SK-N-SH treated with all-trans-retinoic acid at 6 μM for 48 hours (cell line): ENCODE measurements around the gene AVPI1.
"Not testable (repeated sequence)": the region's sequence is repeated elsewhere in the genome, so short reads cannot be mapped to it uniquely, and the experiment has no call there.

Source experiments
- ATAC-seq: fragments of 200-7000 bp; cut with Tn5 transposase; 3 replicates; pipeline ENCODE4 v1.9.1; 2020; ENCODE audit warnings: mild to moderate bottlenecking, moderate library complexity
- ARNTL ChIP-seq: fragments of 450-650 bp; formaldehyde crosslinking; IDR thresholded peaks from 2 replicates; pipeline ENCODE4 v1.5.0; 2020; ENCODE audit warnings: low read depth, mild to moderate bottlenecking, moderate library complexity, borderline replicate concordance
- CSDC2 ChIP-seq: fragments of 250-450 bp; sonication (Bioruptor Pico); IDR thresholded peaks from 2 replicates; pipeline ENCODE4 v1.5.0; 2020; ENCODE audit warnings: mild to moderate bottlenecking, moderate library complexity
- ESRRG ChIP-seq: fragments of 250-450 bp; sonication (Bioruptor Pico); IDR thresholded peaks from 2 replicates; pipeline ENCODE4 v1.6.1; 2021; ENCODE audit warnings: mild to moderate bottlenecking
- GLIS3 ChIP-seq: fragments of 250-450 bp; sonication (Bioruptor Pico); IDR thresholded peaks from 2 replicates; pipeline ENCODE4 v1.5.0; 2020; ENCODE audit warnings: mild to moderate bottlenecking, moderate library complexity
- OSR1 ChIP-seq: fragments of 250-450 bp; sonication (Bioruptor Pico); IDR thresholded peaks from 2 replicates; pipeline ENCODE4 v1.8.0; 2022; ENCODE audit warnings: moderate library complexity, mild to moderate bottlenecking, inconsistent platforms
- PPARA ChIP-seq: fragments of 250-450 bp; sonication (Bioruptor Pico); IDR thresholded peaks from 2 replicates; pipeline ENCODE4 v1.5.0; 2020; ENCODE audit warnings: mild to moderate bottlenecking, borderline replicate concordance
- RARB ChIP-seq: fragments of 250-450 bp; sonication (Bioruptor Pico); IDR thresholded peaks from 2 replicates; pipeline ENCODE4 v1.8.0; 2021; ENCODE audit warnings: mild to moderate bottlenecking, moderate library complexity
- SNAI2 ChIP-seq: fragments of 250-450 bp; sonication (Bioruptor Pico); IDR thresholded peaks from 2 replicates; pipeline ENCODE4 v1.5.0; 2020; ENCODE audit warnings: mild to moderate bottlenecking, moderate library complexity
- TCF4 ChIP-seq: fragments of 250-450 bp; sonication (Bioruptor Pico); IDR thresholded peaks from 2 replicates; pipeline ENCODE4 v1.8.0; 2021; ENCODE audit warnings: mild to moderate bottlenecking, moderate library complexity, borderline replicate concordance
- TOX ChIP-seq: fragments of 250-450 bp; sonication (Bioruptor Pico); IDR thresholded peaks from 2 replicates; pipeline ENCODE4 v1.8.0; 2021; ENCODE audit warnings: mild to moderate bottlenecking, moderate library complexity, borderline replicate concordance
- ZC3H10 ChIP-seq: fragments of 250-450 bp; sonication (Bioruptor Pico); IDR thresholded peaks from 2 replicates; pipeline ENCODE4 v1.5.1; 2021; ENCODE audit warnings: mild to moderate bottlenecking, moderate library complexity
- ZFP3 ChIP-seq: fragments of 250-450 bp; sonication (Bioruptor Pico); IDR thresholded peaks from 2 replicates; pipeline ENCODE4 v1.5.0; 2020; ENCODE audit warnings: mild to moderate bottlenecking, moderate library complexity
- ZNF565 ChIP-seq: fragments of 450-650 bp; formaldehyde crosslinking; conservative IDR thresholded peaks from 2 replicates; pipeline ENCODE4 v1.5.0; 2020; ENCODE audit warnings: low read depth, mild to moderate bottlenecking, moderate library complexity
- ZNF70 ChIP-seq: fragments of 450-650 bp; formaldehyde crosslinking; IDR thresholded peaks from 2 replicates; pipeline ENCODE4 v1.5.0; 2020; ENCODE audit warnings: mild to moderate bottlenecking, moderate library complexity
- ZNF8 ChIP-seq: fragments of 450-650 bp; formaldehyde crosslinking; IDR thresholded peaks from 2 replicates; pipeline ENCODE4 v1.5.0; 2020; ENCODE audit warnings: mild to moderate bottlenecking, moderate library complexity
- TF ChIP-seq, protein P1 (sequence below): fragments of 250-450 bp; sonication (Bioruptor Pico); IDR thresholded peaks from 2 replicates; pipeline ENCODE4 v1.8.0; 2021; ENCODE audit warnings: low read depth, mild to moderate bottlenecking, moderate library complexity, borderline replicate concordance
- TF ChIP-seq, protein P2 (sequence below): fragments of 250-450 bp; sonication (Bioruptor Pico); IDR thresholded peaks from 2 replicates; pipeline ENCODE4 v1.5.1; 2020; ENCODE audit warnings: low read depth, mild to moderate bottlenecking, moderate library complexity
- TF ChIP-seq, protein P3 (sequence below): fragments of 250-450 bp; sonication (Bioruptor Pico); IDR thresholded peaks from 2 replicates; pipeline ENCODE4 v1.5.1; 2021; ENCODE audit warnings: mild to moderate bottlenecking, moderate library complexity
- TF ChIP-seq, protein P4 (sequence below): fragments of 250-450 bp; sonication (Bioruptor Pico); IDR thresholded peaks from 2 replicates; pipeline ENCODE4 v1.8.0; 2020; ENCODE audit warnings: mild to moderate bottlenecking, moderate library complexity, borderline replicate concordance
- TF ChIP-seq, protein P5 (sequence below): fragments of 250-450 bp; sonication (Bioruptor Pico); IDR thresholded peaks from 2 replicates; pipeline ENCODE4 v1.5.0; 2020; ENCODE audit warnings: mild to moderate bottlenecking, moderate library complexity

The AVPI1 gene

DNA sequence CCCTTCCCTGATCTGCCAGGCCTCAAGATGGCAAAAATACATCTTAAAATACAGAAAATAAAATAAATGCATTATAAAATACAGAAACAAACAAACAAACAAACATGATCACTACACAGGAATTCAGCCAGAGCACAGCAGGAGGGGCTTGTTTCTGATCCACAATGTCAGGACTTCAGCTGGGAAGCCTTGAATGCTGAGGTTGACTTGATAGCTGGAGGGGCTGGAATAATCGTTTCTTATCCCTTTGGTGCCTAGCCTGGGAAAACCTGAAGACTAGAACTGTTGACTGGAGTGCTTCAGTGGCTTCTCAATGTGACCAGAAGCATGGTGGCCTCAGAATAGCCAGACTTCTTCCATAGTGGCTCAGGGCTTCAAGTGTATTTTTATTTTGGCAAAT, 17.3 kb upstream of the AVPI1 start:
- no peak for ATAC-seq
- TF ChIP-seq TOX (CRISPR knock-in tag): no peak

DNA sequence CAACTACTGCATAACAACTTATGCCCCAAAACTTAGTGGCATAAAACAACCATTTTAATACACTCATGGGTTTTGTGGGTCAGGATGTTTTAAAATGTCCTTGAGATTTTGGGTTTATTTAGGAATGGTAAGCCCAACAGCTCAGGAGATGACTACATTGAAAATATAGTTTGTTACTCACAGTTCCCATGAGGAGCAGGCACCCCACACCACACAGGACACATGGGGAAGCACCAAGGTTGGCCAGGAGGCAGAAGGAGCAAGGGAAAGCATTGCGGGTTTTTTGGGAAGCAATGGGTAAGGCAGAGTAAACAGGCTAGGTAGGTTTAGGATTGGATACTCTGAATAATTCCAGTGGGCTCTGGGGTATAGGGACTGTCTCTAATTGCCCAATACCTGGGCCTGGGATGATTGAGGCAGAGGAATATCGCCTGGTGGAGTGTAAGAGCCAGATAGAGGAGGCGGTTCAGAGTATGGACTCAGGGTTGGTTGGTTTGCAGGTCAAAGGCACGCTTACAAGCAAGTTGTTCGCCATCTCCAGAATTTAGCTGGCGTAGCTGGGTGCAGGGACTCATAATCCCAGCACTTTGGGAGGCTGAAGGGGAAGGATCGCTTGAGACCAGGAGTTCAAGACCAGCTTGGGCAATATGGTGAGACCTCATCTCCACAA, 16.5 kb upstream of the AVPI1 start:
- ATAC-seq: no peak
- TF ChIP-seq RARB (CRISPR knock-in tag) (no peak), PPARA (no peak)

DNA sequence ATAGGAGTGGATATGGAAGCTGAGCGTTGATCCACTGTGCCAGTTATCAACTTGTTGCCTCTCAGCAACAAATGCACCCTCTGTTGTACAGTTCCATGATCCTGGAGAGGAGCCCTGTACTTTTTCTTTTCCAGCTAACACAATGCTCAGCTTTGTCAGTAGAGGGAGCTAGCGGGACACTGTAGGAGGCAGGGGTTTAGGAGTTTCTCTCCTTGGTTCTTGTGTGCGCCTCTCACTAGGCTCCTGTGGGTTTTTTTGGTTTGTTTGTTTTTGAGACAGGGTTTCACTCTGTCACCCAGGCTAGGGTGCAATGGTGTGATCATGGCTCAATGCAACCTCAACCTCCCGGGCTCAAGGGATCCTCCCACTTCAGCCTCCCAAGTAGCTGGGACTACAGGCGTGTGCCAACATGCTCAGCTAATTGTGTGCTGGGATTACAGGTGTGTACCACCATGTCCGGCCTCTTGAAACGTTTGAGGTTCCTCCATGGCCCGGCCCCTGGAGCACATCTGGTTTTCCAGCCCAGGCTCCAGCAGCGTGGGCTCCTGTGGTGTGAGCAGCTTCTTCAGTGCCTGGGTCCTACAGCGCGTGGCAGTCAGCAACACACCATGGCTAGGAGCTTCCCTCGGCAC, 14.5 kb upstream of the AVPI1 start:
- no peak for TF ChIP-seq TCF4 (CRISPR knock-in tag)
- ATAC-seq: peak; percentile 99

DNA sequence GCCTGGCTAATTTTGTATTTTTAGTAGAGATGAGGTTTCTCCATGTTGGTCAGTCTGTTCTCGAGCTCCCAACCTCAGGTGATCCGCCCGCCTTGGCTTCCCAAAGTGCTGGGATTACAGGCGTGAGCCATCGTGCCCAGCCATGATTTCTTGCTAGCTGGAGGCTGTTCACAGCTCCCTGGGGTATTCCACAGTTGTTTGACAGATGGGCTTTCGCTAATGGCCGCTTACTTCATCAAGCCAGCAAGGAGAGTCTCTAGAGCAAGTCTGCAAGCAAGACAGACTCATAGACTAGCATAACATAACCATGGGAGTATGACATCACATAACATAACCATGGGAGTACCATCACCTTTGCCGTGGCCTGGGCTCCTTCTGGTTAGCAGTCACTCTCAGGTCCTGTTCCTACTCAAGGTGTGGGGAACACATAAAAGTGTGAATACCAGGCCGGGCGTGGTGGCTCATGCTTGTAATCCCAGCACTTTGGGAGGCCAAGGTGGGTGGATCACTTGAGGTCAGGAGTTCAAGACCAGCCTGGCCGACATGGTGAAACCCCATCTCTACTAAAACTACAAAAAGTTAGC, 11.1 kb upstream of the AVPI1 start:
- not testable (repeated sequence) for ATAC-seq

DNA sequence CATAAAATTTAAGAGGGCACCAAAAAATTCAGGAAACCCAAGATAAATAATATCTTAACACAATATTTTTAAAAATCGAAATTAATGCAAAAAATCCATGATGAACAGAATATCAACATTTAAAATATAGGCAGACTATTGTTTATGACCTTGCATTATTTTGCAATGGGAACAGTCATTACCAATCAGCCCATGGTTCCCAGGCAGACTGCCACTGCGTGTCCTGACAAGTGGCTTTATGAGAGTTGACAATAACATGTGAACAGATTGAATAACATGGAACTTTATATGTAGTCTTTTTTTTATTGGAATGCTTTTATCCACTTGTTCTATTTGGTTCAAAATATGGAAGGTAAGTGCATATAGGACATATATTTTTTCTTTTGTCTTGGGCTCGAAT, 3.1 kb upstream of the AVPI1 start:
- TF ChIP-seq OSR1 (CRISPR knock-in tag): no peak; the same call in 1 of the 2 replicates
- TF ChIP-seq ZNF8: no peak
- no peak for TF ChIP-seq RARB (CRISPR knock-in tag)
- TF ChIP-seq TOX (CRISPR knock-in tag): no peak
- TF ChIP-seq ZNF565 (CRISPR knock-in tag): no peak
- TF ChIP-seq, protein P1, sequence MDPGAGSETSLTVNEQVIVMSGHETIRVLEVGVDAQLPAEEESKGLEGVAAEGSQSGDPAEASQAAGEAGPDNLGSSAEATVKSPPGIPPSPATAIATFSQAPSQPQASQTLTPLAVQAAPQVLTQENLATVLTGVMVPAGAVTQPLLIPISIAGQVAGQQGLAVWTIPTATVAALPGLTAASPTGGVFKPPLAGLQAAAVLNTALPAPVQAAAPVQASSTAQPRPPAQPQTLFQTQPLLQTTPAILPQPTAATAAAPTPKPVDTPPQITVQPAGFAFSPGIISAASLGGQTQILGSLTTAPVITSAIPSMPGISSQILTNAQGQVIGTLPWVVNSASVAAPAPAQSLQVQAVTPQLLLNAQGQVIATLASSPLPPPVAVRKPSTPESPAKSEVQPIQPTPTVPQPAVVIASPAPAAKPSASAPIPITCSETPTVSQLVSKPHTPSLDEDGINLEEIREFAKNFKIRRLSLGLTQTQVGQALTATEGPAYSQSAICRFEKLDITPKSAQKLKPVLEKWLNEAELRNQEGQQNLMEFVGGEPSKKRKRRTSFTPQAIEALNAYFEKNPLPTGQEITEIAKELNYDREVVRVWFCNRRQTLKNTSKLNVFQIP: no peak
- no peak for TF ChIP-seq GLIS3 (CRISPR knock-in tag)
- TF ChIP-seq TCF4 (CRISPR knock-in tag): no peak
- TF ChIP-seq, protein P2, sequence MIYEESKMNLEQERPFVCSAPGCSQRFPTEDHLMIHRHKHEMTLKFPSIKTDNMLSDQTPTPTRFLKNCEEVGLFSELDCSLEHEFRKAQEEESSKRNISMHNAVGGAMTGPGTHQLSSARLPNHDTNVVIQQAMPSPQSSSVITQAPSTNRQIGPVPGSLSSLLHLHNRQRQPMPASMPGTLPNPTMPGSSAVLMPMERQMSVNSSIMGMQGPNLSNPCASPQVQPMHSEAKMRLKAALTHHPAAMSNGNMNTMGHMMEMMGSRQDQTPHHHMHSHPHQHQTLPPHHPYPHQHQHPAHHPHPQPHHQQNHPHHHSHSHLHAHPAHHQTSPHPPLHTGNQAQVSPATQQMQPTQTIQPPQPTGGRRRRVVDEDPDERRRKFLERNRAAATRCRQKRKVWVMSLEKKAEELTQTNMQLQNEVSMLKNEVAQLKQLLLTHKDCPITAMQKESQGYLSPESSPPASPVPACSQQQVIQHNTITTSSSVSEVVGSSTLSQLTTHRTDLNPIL (CRISPR knock-in tag): no peak
- no peak for TF ChIP-seq SNAI2 (CRISPR knock-in tag)
- TF ChIP-seq CSDC2: no peak
- TF ChIP-seq ARNTL: no peak
- no peak for TF ChIP-seq ESRRG (CRISPR knock-in tag)
- TF ChIP-seq, protein P3, sequence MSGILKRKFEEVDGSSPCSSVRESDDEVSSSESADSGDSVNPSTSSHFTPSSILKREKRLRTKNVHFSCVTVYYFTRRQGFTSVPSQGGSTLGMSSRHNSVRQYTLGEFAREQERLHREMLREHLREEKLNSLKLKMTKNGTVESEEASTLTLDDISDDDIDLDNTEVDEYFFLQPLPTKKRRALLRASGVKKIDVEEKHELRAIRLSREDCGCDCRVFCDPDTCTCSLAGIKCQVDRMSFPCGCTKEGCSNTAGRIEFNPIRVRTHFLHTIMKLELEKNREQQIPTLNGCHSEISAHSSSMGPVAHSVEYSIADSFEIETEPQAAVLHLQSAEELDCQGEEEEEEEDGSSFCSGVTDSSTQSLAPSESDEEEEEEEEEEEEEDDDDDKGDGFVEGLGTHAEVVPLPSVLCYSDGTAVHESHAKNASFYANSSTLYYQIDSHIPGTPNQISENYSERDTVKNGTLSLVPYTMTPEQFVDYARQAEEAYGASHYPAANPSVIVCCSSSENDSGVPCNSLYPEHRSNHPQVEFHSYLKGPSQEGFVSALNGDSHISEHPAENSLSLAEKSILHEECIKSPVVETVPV (CRISPR knock-in tag): no peak
- TF ChIP-seq PPARA: no peak
- TF ChIP-seq, protein P4, sequence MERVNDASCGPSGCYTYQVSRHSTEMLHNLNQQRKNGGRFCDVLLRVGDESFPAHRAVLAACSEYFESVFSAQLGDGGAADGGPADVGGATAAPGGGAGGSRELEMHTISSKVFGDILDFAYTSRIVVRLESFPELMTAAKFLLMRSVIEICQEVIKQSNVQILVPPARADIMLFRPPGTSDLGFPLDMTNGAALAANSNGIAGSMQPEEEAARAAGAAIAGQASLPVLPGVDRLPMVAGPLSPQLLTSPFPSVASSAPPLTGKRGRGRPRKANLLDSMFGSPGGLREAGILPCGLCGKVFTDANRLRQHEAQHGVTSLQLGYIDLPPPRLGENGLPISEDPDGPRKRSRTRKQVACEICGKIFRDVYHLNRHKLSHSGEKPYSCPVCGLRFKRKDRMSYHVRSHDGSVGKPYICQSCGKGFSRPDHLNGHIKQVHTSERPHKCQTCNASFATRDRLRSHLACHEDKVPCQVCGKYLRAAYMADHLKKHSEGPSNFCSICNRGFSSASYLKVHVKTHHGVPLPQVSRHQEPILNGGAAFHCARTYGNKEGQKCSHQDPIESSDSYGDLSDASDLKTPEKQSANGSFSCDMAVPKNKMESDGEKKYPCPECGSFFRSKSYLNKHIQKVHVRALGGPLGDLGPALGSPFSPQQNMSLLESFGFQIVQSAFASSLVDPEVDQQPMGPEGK (CRISPR knock-in tag): no peak
- TF ChIP-seq, protein P5, sequence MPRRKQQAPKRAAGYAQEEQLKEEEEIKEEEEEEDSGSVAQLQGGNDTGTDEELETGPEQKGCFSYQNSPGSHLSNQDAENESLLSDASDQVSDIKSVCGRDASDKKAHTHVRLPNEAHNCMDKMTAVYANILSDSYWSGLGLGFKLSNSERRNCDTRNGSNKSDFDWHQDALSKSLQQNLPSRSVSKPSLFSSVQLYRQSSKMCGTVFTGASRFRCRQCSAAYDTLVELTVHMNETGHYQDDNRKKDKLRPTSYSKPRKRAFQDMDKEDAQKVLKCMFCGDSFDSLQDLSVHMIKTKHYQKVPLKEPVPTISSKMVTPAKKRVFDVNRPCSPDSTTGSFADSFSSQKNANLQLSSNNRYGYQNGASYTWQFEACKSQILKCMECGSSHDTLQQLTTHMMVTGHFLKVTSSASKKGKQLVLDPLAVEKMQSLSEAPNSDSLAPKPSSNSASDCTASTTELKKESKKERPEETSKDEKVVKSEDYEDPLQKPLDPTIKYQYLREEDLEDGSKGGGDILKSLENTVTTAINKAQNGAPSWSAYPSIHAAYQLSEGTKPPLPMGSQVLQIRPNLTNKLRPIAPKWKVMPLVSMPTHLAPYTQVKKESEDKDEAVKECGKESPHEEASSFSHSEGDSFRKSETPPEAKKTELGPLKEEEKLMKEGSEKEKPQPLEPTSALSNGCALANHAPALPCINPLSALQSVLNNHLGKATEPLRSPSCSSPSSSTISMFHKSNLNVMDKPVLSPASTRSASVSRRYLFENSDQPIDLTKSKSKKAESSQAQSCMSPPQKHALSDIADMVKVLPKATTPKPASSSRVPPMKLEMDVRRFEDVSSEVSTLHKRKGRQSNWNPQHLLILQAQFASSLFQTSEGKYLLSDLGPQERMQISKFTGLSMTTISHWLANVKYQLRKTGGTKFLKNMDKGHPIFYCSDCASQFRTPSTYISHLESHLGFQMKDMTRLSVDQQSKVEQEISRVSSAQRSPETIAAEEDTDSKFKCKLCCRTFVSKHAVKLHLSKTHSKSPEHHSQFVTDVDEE (CRISPR knock-in tag): no peak
- no peak for TF ChIP-seq ZC3H10 (CRISPR knock-in tag)
- no peak for TF ChIP-seq ZNF70 (CRISPR knock-in tag)
- no peak for TF ChIP-seq ZFP3 (CRISPR knock-in tag)
- no peak for ATAC-seq
